Activated B cell treated with CpG ODN at 0.5 μM for 24 hours (primary cell): ENCODE data around the gene CFDP1. TPM values are rescaled to one million over a fixed set of nuclear protein-coding genes. Genes with fewer than 3 reads are reported as not detected.

Source experiments
- ATAC-seq: fragments of 200-7000 bp; cut with Tn5 transposase; one replicate; pipeline ENCODE4 v1.10.0; 2021; ENCODE audit warnings: low read depth, mild to moderate bottlenecking, moderate library complexity
- CTCF ChIA-PET: fragments of 350-600 bp; sonication (Branson Sonifier 250); formaldehyde crosslinking; loops from one replicate; lab custom pipeline; 2021; ENCODE audit warnings: antibody characterized with exemption; lab: Charles Lee
- POLR2A ChIA-PET: fragments of 350-600 bp; sonication (Branson Sonifier 250); formaldehyde crosslinking; loops from one replicate; lab custom pipeline; 2021; ENCODE audit warnings: antibody characterized with exemption; lab: Charles Lee
- DNase-seq: peaks from one replicate; pipeline ENCODE4 v3.0.0; 2022
- H3K27ac Mint-ChIP-seq: one replicate; pipeline ENCODE4 v1.8.0; 2020; ENCODE audit warnings: mixed read lengths
- H3K27me3 Mint-ChIP-seq: one replicate; pipeline ENCODE4 v1.8.0; 2021; ENCODE audit warnings: mixed read lengths
- H3K36me3 Mint-ChIP-seq: one replicate; pipeline ENCODE4 v1.8.0; 2021; ENCODE audit warnings: low read depth, mixed read lengths
- H3K4me1 Mint-ChIP-seq: one replicate; pipeline ENCODE4 v1.8.0; 2021; ENCODE audit warnings: mixed read lengths
- H3K4me3 Mint-ChIP-seq: one replicate; pipeline ENCODE4 v1.8.0; 2020; ENCODE audit warnings: mild to moderate bottlenecking, mixed read lengths
- H3K9me3 Mint-ChIP-seq: one replicate; pipeline ENCODE4 v1.8.0; 2020; ENCODE audit warnings: mixed read lengths
- intact Hi-C: fragments of 100-400 bp; cut with micrococcal nuclease; formaldehyde crosslinking; loops from one replicate; pipeline ENCODE4 v1.15.1; 2024
- total RNA-seq: library from RNA; stranded (reverse); gene quantifications from 2 replicates; pipeline ENCODE4 v1.2.3, GENCODE V29; 2022
- TF ChIP-seq, protein P1 (sequence below): fragments of 200-600 bp; IDR thresholded peaks from one replicate; pipeline ENCODE4 v1.8.0; 2022; ENCODE audit warnings: antibody characterized with exemption, mild to moderate bottlenecking

The CFDP1 gene
- total RNA-seq, 1 donor from 2014 or later = 32.0 TPM

DNA sequence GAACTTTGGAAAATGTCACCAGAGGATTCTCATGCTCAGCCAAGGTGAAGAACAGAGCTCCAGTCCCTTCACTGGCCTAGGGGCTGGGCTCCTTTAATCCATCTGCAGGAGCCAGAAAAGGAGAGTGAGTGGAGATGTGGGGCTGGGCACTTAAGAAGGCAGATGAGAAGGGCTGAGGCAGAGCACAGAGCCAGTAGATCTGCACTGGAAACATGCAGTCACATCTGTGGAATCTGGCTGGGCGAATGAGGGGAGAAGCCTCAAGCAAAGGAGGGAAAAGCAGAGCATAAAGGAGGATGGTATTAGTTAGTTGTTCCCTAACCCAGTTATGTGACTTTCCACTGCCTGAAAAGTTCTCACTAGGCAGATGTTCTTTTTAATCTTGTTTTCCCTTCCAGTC, 131.5 kb downstream of the CFDP1 start:
- DNase-seq (no peak), ATAC-seq (no peak)
- peaks cover 2% of the 10 kb centered on the region for H3K4me1 Mint-ChIP-seq
- POLR2A ChIA-PET = no interaction called here
- H3K27me3 Mint-ChIP-seq = no peaks in the 10 kb centered on the region
- CTCF ChIA-PET = no interaction called here
- no peaks in the 10 kb centered on the region for H3K9me3 Mint-ChIP-seq
- intact Hi-C loops = no loop called here
- TF ChIP-seq, protein P1, sequence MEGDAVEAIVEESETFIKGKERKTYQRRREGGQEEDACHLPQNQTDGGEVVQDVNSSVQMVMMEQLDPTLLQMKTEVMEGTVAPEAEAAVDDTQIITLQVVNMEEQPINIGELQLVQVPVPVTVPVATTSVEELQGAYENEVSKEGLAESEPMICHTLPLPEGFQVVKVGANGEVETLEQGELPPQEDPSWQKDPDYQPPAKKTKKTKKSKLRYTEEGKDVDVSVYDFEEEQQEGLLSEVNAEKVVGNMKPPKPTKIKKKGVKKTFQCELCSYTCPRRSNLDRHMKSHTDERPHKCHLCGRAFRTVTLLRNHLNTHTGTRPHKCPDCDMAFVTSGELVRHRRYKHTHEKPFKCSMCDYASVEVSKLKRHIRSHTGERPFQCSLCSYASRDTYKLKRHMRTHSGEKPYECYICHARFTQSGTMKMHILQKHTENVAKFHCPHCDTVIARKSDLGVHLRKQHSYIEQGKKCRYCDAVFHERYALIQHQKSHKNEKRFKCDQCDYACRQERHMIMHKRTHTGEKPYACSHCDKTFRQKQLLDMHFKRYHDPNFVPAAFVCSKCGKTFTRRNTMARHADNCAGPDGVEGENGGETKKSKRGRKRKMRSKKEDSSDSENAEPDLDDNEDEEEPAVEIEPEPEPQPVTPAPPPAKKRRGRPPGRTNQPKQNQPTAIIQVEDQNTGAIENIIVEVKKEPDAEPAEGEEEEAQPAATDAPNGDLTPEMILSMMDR = no peak
- no peak overlapping the region for H3K4me3 Mint-ChIP-seq
- no peak overlapping the region for H3K27ac Mint-ChIP-seq
- peaks cover 68% of the 10 kb centered on the region for H3K36me3 Mint-ChIP-seq

DNA sequence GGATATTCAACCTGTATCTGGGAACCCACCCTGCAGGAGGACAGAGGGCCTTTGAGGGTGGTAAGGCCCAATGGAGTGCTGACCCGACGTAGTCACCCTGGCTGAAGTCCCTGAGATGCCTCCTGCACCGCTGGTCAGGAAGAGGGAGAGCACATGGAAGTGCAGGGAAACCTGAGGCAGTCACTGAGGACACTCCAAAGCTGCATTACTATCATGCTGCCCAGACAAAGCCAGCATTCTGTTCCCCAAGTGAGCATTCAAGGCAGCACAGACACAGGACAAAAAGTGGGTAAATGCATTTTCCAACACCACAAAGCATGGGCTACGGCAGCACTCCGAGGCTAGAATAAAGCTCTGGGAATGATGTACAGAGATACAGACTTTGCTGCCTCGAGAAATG, 135.0 kb downstream of the CFDP1 start:
- H3K9me3 Mint-ChIP-seq = no peaks in the 10 kb centered on the region
- no peaks in the 10 kb centered on the region for H3K4me1 Mint-ChIP-seq
- no peak overlapping the region for H3K27ac Mint-ChIP-seq
- no peak overlapping the region for H3K4me3 Mint-ChIP-seq
- ChIA-PET POLR2A (no interaction called here), CTCF (no interaction called here)
- no peaks in the 10 kb centered on the region for H3K27me3 Mint-ChIP-seq
- TF ChIP-seq, protein P1 = no peak
- peaks cover 71% of the 10 kb centered on the region for H3K36me3 Mint-ChIP-seq
- no peak for DNase-seq
- no peak for ATAC-seq
- intact Hi-C loops = no loop called here

- ATAC-seq = no peak
- H3K27me3 Mint-ChIP-seq = no peaks in the 10 kb centered on the region
- H3K9me3 Mint-ChIP-seq = no peaks in the 10 kb centered on the region
- peaks cover 76% of the 10 kb centered on the region for H3K36me3 Mint-ChIP-seq
- H3K4me3 Mint-ChIP-seq = no peak overlapping the region
- no peaks in the 10 kb centered on the region for H3K4me1 Mint-ChIP-seq
- POLR2A ChIA-PET = interaction anchor here (0.6 kb wide), 1 partner anchor 15 kb away, joined by 3 read pairs; no protein-coding TSS in a partner anchor
- TF ChIP-seq, protein P1 = no peak
- CTCF ChIA-PET = no interaction called here
- DNase-seq = no peak
- H3K27ac Mint-ChIP-seq = no peak overlapping the region
- intact Hi-C loops = no loop called here
These were observed 136.7 kb downstream of the CFDP1 start for GRCh38 chr16:75296606-75297005.

- H3K4me1 Mint-ChIP-seq = no peaks in the 10 kb centered on the region
- H3K36me3 Mint-ChIP-seq = peaks cover 71% of the 10 kb centered on the region
- intact Hi-C loops = no loop called here
- ChIA-PET CTCF (no interaction called here), POLR2A (no interaction called here)
- H3K9me3 Mint-ChIP-seq = no peaks in the 10 kb centered on the region
- H3K27me3 Mint-ChIP-seq = no peaks in the 10 kb centered on the region
- no peak overlapping the region for H3K27ac Mint-ChIP-seq
- TF ChIP-seq, protein P1 = no peak
- no peak overlapping the region for H3K4me3 Mint-ChIP-seq
- ATAC-seq (no peak), DNase-seq (no peak)
These were observed 138.4 kb downstream of the CFDP1 start for GRCh38 chr16:75294773-75295459.

- DNase-seq (no peak), ATAC-seq (no peak)
- POLR2A ChIA-PET = no interaction called here
- Mint-ChIP-seq H3K4me1 (no peaks in the 10 kb centered on the region), H3K4me3 (no peak overlapping the region), H3K36me3 (peaks cover 63% of the 10 kb centered on the region), H3K9me3 (no peaks in the 10 kb centered on the region), H3K27ac (no peak overlapping the region), H3K27me3 (no peaks in the 10 kb centered on the region)
- intact Hi-C loops = no loop called here
- CTCF ChIA-PET = no interaction called here
- TF ChIP-seq, protein P1 = no peak
These were observed 139.5 kb downstream of the CFDP1 start for GRCh38 chr16:75293772-75294171.
